HL-60/S4 treated with phorbol 12-myristate 13-acetate at 8.2 ng/mL for 4 days and 3 days (cell line): ENCODE measurements around the gene TBCE.

Experiments
- in situ Hi-C: fragments of 300-500 bp; cut with MboI; formaldehyde crosslinking; loops from 2 replicates; pipeline ENCODE4 v1.15.0; 2022; ENCODE audit warnings: low sequenced_read_pairs

Gene TBCE

GRCh38 chr1:235367000-235367908 is at the start of gene TBCE:
TSS of gene TBCE (plus strand) at chr1:235367427. CDS start at chr1:235380050, 12,623 bp downstream.
- in situ Hi-C loops = no loop called here

GRCh38 chr1:235319255-235319654 is 48.0 kb upstream of the TBCE start:
- in situ Hi-C loops = no loop called here

DNA sequence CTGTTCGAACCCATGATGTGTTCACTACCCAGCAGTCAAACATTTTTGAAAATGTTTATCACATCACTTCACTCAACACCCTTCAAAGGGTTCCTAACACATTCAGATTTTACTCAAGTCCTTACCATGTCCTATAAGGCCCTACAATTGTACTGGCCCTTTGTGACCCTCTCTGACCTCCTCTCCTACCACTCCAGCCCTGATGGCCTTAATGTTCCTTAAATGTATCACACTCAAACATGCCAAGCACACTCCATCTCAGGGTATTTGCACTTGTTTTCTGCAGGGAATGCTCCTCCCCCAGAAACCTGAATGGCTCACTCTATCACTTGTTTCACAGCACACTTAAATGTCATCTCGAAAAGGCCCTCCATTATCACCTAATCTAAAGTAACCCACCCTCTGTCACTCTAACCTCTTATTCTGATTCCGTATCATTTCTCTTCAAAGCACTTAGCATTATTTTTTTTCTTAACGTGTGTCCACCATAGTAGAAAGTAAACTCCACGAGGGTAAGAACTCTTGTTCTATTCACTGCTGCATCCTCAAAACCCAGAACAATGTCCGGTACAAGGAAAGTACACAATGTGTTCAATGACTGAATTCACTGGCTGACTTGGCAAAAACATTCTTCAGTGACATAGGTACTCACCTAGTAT is 46.6 kb upstream of the TBCE start:
- in situ Hi-C loops = no loop called here

GRCh38 chr1:235324296-235324695 is 42.9 kb upstream of the TBCE start:
- in situ Hi-C loops = no loop called here

- in situ Hi-C loops = no loop called here
Measured at GRCh38 chr1:235325139-235325538, 42.1 kb upstream of the TBCE start.

DNA sequence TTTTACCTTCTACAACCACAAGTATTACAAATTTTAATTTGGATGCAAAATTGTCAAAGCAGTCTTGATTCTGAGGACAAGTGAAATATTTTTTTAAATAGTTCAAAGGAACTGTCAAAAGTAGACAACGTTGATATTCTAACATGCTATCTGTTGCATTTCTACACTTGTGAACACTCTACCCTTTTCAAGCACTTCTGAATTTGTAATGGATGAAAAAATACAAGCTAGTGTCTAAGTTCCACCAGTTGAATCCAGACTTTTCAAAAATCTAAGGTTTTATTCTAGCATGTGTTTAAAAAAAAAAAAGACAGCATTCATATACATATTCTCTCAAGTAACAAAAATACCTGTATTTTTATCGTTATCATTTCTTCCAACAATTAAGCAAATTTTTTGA is 41.4 kb upstream of the TBCE start:
- in situ Hi-C loops = no loop called here

- in situ Hi-C loops = no loop called here
Measured at GRCh38 chr1:235326719-235327558, 40.3 kb upstream of the TBCE start.

- in situ Hi-C loops = no loop called here
Measured at GRCh38 chr1:235327559-235328270, 39.5 kb upstream of the TBCE start, which contains the start of gene ARID4B. TSS of gene ARID4B (minus strand) at chr1:235328179. CDS start at chr1:235326919, 1,260 bp downstream.

DNA sequence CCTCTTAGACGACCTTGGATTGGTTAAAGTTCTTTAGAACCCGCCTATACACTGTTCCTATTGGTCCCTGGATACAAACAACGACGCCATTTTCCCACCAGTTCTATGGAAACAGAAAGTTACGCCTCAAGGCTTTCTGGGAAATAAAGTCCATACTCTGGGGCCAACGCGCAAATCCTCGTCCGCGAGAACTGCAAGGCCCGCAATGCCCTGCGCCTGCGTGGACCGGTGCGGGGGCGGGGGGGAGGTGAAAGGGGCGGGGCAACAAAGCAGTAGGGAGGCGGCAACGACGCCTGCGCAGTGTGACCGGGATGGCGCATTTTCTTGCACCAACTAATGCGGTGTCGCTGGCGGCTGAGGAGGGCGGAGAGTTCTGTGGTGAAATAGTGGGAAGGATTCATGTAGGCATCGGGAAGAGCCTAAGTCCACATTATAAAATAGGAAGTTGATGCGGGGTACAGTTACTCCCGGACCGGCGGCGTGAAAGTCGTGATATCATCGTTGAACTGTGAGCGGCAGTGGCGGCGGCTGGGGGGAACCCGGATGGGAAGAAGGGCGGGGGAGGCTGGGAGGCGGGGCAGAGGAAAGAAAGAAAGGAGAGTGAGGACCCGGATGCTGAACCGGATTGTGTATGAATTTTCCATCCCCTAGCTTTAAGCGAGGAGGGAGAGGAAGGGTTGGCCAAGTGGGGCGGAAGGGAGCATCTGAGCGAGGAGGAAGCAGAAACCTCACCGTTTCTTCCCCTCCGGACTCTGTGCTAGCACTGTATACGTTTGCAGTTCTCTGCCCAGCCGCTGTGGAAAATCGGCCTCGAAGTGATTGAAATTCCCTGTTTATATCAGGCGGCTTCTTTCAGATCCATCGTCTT is 38.7 kb upstream of the TBCE start, which contains the start of gene GGPS1:
Gene GGPS1 (plus strand): TSS at position 300 of the 868 bp plus-strand sequence. CDS start 6,695 bp downstream, outside the sequence.
- in situ Hi-C loops = no loop called here

- in situ Hi-C loops = no loop called here
Measured at GRCh38 chr1:235329139-235329902, 37.9 kb upstream of the TBCE start.

DNA sequence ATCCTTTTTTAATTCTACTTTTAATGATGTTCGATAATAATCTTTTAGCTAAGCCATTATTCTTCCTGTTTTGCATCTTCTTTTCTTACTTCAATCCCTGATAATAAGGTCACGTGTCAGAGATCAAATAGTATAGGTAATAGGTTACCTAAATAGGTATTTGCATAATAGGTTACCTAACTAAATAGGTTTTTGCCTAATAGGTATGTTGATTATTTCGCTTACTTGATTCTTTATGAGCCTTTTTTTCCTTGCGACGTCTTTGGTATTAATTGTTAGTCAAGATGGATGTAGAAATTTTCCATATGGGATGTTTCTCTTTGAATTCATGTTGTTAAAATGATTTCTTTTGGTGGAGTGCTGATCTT is 36.3 kb upstream of the TBCE start:
- in situ Hi-C loops = no loop called here

GRCh38 chr1:235331401-235331800 is 35.8 kb upstream of the TBCE start:
- in situ Hi-C loops = no loop called here

- in situ Hi-C loops = no loop called here
Measured at GRCh38 chr1:235336903-235337302, 30.3 kb upstream of the TBCE start.

DNA sequence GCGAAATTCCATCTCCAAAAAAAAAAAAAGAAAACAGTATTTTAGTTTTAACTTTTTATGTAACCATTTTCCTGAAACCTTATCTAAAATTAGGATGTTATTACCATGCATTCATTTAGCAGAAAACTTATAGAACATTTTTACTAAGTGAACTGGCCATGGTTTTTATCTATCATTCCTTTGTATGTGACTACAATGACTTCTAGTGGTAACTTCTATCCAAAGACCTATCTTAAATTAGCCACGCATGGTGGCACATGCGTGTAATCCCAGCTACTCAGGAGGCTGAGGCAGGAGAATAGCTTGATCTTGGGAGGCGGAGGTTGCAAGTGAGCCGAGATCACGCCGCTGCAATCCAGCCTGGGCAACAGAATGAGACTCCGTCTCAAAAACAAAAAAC is 27.5 kb upstream of the TBCE start:
- in situ Hi-C loops = no loop called here

- in situ Hi-C loops = no loop called here
Measured at GRCh38 chr1:235341334-235341733, 25.9 kb upstream of the TBCE start.

- in situ Hi-C loops = no loop called here
Measured at GRCh38 chr1:235342039-235342438, 25.2 kb upstream of the TBCE start.

DNA sequence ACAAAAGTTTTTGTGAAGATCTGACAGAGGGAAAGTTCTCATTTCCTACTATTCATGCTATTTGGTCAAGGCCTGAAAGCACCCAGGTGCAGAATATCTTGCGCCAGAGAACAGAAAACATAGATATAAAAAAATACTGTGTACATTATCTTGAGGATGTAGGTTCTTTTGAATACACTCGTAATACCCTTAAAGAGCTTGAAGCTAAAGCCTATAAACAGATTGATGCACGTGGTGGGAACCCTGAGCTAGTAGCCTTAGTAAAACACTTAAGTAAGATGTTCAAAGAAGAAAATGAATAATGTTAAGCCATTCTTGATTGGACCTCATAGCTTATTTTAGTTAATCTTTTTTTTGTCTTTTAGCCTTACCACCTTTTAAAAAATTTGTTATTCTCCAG is 24.8 kb upstream of the TBCE start:
- in situ Hi-C loops = no loop called here

- in situ Hi-C loops = no loop called here
Measured at GRCh38 chr1:235343726-235344125, 23.5 kb upstream of the TBCE start.

GRCh38 chr1:235351441-235351840 is 15.8 kb upstream of the TBCE start:
- in situ Hi-C loops = no loop called here
